MCF 10A (cell line): ENCODE measurements around the gene SSBP2. TPM values are rescaled to one million over a fixed set of nuclear protein-coding genes. Genes with fewer than 3 reads are reported as not detected.

Experiments used
- BruUV-seq: library from RNA; stranded (reverse); fragments of 400-500 nt; replicated peaks from 2 replicates; lab custom pipeline; 2021; lab: Mats Ljungman, UMichigan
- CTCF ChIA-PET: fragments of 300-600 bp; sonication (Branson Sonifier 250); formaldehyde crosslinking; extraction: SDS; loops from one replicate; lab custom pipeline; 2021; ENCODE audit warnings: antibody characterized with exemption, inconsistent platforms; lab: Yijun Ruan, JAX
- POLR2A ChIA-PET: fragments of 300-600, 350-650 bp; sonication (Branson Sonifier 250); formaldehyde crosslinking; extraction: SDS; loops from one replicate; lab custom pipeline; 2020; ENCODE audit warnings: antibody characterized with exemption, inconsistent platforms; lab: Yijun Ruan, JAX
- DNase-seq: peaks from one replicate; pipeline ENCODE4 v3.0.0-alpha.2; 2018; ENCODE audit not compliant: unreplicated experiment
- H3K27ac Mint-ChIP-seq: one replicate; pipeline ENCODE4 v1.8.0; 2022; ENCODE audit warnings: mild to moderate bottlenecking, low read depth, mixed read lengths; ENCODE audit not compliant: unreplicated experiment
- H3K27me3 Mint-ChIP-seq: one replicate; pipeline ENCODE4 v1.8.0; 2022; ENCODE audit warnings: mixed read lengths; ENCODE audit not compliant: insufficient read depth, unreplicated experiment
- H3K36me3 Mint-ChIP-seq: one replicate; pipeline ENCODE4 v1.8.0; 2022; ENCODE audit warnings: mild to moderate bottlenecking, moderate library complexity, mixed read lengths; ENCODE audit not compliant: insufficient read depth, unreplicated experiment
- H3K4me1 Mint-ChIP-seq: one replicate; pipeline ENCODE4 v1.8.0; 2022; ENCODE audit warnings: mixed read lengths; ENCODE audit not compliant: insufficient read depth, unreplicated experiment
- H3K4me3 Mint-ChIP-seq: one replicate; pipeline ENCODE4 v1.8.0; 2022; ENCODE audit warnings: mild to moderate bottlenecking, moderate library complexity, mixed read lengths; ENCODE audit not compliant: unreplicated experiment
- H3K9me3 Mint-ChIP-seq: one replicate; pipeline ENCODE4 v1.8.0; 2022; ENCODE audit warnings: mixed read lengths; ENCODE audit not compliant: unreplicated experiment
- CTCF ChIP-seq: fragments of 200-600 bp; IDR thresholded peaks from one replicate; pipeline ENCODE4 v1.8.0; 2022; ENCODE audit warnings: antibody characterized with exemption, mild to moderate bottlenecking; ENCODE audit not compliant: unreplicated experiment
- intact Hi-C: fragments of 100-400 bp; cut with micrococcal nuclease; formaldehyde crosslinking; loops from 2 replicates; pipeline ENCODE4 v1.14.1; 2022
- total RNA-seq: library from RNA; stranded (reverse); gene quantifications from 2 replicates; pipeline ENCODE4 v1.2.3, GENCODE V29; 2022

SSBP2 gene
- total RNA-seq, 1 experiment from 2014 or later: 52.7 TPM

DNA sequence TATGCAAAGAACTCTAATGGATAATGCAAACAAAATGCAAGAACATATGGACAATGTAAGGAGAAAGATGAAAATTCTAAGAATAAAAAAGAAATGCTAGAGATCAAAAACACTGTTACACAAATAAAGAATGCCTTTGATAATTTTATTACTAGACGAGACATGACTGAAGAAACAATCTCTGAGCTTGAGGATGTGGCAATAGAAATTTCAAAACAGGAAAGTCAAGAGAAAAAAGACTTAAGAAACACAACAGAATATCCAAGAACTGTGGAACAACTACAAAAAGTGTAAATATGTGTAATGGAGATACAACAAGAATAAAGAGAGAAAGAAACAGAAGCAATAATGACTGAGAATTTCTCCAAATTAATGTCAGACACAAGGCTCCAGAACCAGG is 216.5 kb downstream of the SSBP2 start:
- POLR2A ChIA-PET: interaction anchor here (0.6 kb wide), 1 partner anchor 53 kb away, joined by 3 read pairs; no protein-coding TSS in a partner anchor

GRCh38 chr5:81533629-81534405 is 217.1 kb downstream of the SSBP2 start:
- BruUV-seq: no TSS peak

More for the DNA sequence above, 216.5 kb downstream of the SSBP2 start:
- CTCF ChIA-PET: interaction anchor here (0.8 kb wide), 1 partner anchor 350 kb away, joined by 4 read pairs; no protein-coding TSS in a partner anchor
- BruUV-seq: no TSS peak
- Mint-ChIP-seq H3K27me3 (no peaks in the 10 kb centered on the region), H3K9me3 (no peaks in the 10 kb centered on the region), H3K36me3 (peaks cover 16% of the 10 kb centered on the region), H3K4me1 (peaks cover 5% of the 10 kb centered on the region), H3K4me3 (no peak overlapping the region), H3K27ac (no peak overlapping the region)
- no peak for DNase-seq
- TF ChIP-seq CTCF: no peak
- intact Hi-C loops: no loop called here

GRCh38 chr5:81530919-81531318 is 220.0 kb downstream of the SSBP2 start:
- TF ChIP-seq CTCF: no peak
- Mint-ChIP-seq H3K27me3 (no peaks in the 10 kb centered on the region), H3K4me3 (no peak overlapping the region), H3K27ac (no peak overlapping the region), H3K9me3 (no peaks in the 10 kb centered on the region), H3K4me1 (peaks cover 5% of the 10 kb centered on the region), H3K36me3 (peaks cover 10% of the 10 kb centered on the region)
- intact Hi-C loops: no loop called here
- BruUV-seq: no TSS peak
- ChIA-PET CTCF (interaction anchor here (0.7 kb wide), 1 partner anchor 17 kb away, joined by 4 read pairs; no protein-coding TSS in a partner anchor), POLR2A (no interaction called here)
- DNase-seq: no peak

More at GRCh38 chr5:81533629-81534405, 217.1 kb downstream of the SSBP2 start:
- Mint-ChIP-seq H3K4me1 (peaks cover 5% of the 10 kb centered on the region), H3K9me3 (no peaks in the 10 kb centered on the region), H3K27ac (no peak overlapping the region), H3K36me3 (peaks cover 16% of the 10 kb centered on the region), H3K4me3 (no peak overlapping the region), H3K27me3 (no peaks in the 10 kb centered on the region)
- no peak for TF ChIP-seq CTCF
- ChIA-PET POLR2A (interaction anchor here (0.6 kb wide), 1 partner anchor 53 kb away, joined by 3 read pairs; no protein-coding TSS in a partner anchor), CTCF (no interaction called here)
- intact Hi-C loops: no loop called here
- DNase-seq: no peak

DNA sequence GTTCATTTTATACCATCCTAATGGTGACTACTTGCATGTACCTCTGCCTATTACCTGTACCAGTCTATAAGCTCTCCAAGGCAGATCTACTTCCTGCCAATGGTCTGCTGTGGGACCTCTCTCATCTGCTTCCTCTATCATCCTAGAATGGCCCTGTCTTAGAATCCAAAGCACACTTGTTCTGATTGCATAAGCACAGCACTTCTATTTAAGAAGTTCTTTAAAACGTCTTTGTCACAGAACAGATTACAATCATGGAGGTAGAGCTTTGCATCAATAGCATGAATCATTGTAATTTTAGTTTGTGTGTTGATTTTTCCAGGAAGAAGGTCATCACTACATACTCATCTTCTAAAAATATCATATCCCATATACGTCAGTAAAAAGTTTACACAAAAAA is 225.2 kb downstream of the SSBP2 start:
- BruUV-seq: no TSS peak
- POLR2A ChIA-PET: no interaction called here

More for the DNA sequence above, 225.2 kb downstream of the SSBP2 start:
- peak; percentile 41 for DNase-seq
- CTCF ChIA-PET: interaction anchor here (0.5 kb wide), 1 partner anchor 604 kb away, joined by 3 read pairs; no protein-coding TSS in a partner anchor
- Mint-ChIP-seq H3K4me1 (peaks cover 7% of the 10 kb centered on the region), H3K27ac (no peak overlapping the region), H3K4me3 (no peak overlapping the region), H3K27me3 (no peaks in the 10 kb centered on the region), H3K36me3 (peaks cover 5% of the 10 kb centered on the region), H3K9me3 (no peaks in the 10 kb centered on the region)
- TF ChIP-seq CTCF: no peak
- intact Hi-C loops: no loop called here
